GM21619 (cell line): ENCODE results near the gene TSSK6.

Experiments
- ATAC-seq: cut with Tn5 transposase; IDR thresholded peaks from one replicate; pipeline ENCODE4 v1.9.1; 2021; ENCODE audit not compliant: unreplicated experiment

TSSK6 gene

GRCh38 chr19:19465436-19466070 is 49.8 kb downstream of the TSSK6 start:
- no peak for ATAC-seq

DNA sequence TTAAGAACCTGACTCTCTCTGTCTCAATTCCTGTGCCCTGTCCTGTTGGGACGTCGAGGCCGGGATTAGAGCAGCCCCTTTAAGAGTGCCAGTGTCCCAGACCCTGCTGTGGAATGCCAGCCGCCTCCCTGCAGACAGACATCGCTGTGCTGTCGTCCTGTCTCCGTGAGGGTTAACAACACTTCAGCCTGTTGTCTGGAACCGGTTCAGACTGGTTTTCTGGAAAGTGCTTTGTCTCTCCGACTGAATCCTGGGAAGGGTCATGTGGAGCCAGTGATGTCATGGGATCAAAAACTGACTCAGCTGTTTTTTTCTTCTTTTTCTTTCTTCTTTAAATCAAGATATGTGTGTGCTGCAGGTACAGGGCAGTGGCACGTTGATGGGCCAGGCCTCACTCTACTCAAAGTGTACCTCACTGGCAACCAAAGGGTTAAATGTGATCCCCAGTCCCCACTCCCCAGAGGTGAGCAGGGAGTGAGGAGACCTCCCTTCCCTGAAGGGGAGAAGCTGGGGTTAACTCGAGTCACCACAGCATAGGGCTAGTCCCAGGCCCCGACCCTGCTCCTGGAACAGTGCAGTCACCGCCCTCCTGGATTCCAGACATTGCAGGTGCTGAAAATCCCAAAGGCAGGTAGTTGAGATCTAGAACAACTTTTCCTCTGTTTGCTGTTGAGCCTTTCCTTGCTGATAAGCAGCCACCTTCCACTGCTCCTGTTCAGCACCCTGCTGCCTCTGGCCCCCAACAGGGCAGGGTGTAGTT is 50.8 kb downstream of the TSSK6 start:
- ATAC-seq, result no peak
